ENCODE results near the gene MMGT1.

DNA sequence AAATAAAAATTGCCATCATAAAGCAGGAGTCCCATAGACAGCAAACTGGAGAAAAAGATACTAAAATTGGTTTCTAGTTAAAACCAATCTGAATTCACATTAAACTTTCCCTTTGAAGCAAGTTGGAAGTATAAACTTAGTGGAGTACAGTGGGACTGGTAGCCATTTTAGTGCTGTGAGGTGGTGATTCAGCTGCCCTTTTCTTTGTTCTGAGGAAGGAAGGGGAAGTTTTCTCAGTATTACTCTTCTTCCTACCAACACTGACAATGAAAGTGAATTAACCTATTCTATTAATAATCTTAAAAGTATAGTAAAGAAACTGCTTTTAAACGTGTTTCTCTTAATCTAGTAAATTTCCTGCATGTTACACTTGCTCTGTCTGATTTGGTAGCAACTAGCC lies 48.1 kb upstream of the MMGT1 start:
- TF ChIP-seq EZH2phosphoT487 (IDR thresholded peaks at IDR 0.05; ENCODE audit: low read length) (no peak), EZH2 (optimal IDR thresholded peaks at IDR 0.05; ENCODE audit: low read depth, low read length) (no peak)
